IPS-18c (cell line): ENCODE results near the gene ATP11A.

Experiments used
- H3K4me3 ChIP-seq: 2 replicates; pipeline ENCODE4 v1.7.0; 2013; ENCODE audit warnings: low read depth, mild to moderate bottlenecking, low read length, moderate library complexity; ENCODE audit not compliant: insufficient read depth
- H3K9me3 ChIP-seq: one replicate; pipeline ENCODE4 v1.6.1; 2013; ENCODE audit warnings: mild to moderate bottlenecking, low read length, moderate library complexity; ENCODE audit not compliant: control insufficient read depth, insufficient read depth

ATP11A gene

DNA sequence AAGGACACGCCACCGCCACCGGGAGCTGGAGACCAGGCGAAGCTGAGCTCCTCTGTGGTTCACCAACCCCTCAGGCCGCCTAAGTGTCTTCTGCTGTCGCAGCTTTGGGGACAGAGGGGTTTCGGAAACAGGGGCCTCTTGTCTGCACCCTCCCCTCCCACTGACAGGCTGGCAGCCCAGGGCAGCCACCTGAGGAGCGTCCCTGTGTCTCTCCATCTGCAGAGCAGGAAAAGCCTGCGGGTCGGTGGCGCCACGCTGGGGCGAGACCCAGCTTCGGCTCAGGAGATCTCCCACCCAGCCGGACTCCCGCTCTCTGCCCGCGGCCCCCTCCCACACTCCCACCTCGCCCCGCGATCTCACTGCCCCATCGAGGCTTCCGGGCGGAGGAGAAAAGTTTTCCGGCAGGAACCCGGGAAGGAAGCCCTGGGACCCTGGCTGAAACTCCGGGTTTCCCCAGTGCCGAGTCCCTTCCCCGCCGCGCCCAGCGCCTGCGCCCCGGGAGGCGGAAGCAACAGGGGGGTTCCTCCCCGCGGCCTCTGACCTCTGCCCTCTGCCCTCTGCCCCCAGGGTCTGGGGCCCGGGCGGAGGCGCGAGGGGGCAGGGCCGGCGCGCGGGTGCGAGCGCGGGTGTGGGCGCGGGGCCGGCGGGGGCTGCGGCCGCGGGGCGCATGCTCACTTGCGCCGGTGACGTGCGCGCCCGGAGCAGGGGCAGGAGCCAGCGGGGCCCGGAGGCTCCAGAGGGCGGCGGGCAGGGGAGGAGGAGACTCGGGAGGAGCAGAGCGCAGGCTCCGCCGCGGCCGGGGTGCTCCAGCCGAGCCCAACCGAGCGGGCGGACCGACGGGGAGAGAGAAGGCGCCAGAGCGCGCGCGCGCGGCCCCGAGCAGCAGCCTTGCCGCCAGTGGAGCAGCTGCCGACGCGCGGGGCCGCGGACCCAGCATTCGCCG is at the start of gene ATP11A:
Gene ATP11A (plus strand): TSS at position 736 of the 943 bp plus-strand sequence. CDS start 379 bp downstream, outside the sequence.
- Histone ChIP-seq H3K4me3 (peak within 1 kb of the TSS; percentile 77), H3K9me3 (no peaks in the 10 kb centered on the region)

DNA sequence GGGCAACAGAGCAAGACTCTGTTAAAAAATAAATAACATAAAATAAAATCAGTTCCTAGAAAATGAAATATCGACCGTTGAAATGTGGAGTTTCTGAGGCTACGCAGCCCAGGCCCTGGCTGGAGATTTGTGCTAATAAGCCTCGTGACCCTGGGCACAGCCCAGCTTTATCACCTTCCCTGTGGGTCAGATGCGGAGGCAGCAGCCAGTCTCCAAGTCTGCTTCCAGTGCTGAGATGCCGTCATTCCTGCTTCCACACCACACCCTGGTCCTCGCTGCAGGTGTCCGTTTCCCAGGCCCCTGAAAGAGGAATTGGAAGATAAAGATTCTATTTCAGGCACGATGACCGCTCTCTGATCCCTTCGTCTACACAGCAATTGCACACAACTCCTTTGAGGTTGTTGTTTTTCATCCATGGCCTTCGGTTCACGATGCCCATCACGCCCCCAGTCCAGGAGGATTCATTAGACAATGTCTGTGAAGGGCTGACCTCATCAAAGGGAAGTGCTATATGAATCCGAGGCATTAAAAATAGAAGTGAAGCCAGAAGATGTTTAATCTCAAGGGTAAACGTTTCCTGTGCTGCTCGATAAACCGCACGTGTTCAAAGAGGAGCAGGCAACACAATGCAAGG is 48.3 kb upstream of the ATP11A start:
- Histone ChIP-seq H3K9me3 (peaks cover 2% of the 10 kb centered on the region), H3K4me3 (no peak overlapping the region)

DNA sequence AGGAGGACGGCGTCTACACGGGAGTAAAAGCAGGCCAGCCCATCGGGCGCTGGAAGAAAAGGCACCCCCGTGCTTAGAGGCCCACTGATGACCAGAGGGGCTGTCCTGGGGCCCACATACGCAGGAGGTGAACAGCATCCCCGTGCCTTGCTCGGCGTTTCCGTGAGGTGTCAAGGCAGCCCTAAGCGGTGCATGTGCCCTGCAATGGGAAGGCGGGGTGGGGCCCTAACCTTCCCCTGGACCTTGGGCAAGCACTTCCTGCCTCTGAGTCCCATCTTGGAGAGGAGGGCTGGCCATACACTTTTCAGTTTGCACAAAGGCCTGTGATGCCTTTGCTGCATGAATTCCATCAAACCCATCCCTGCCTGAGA is 47.8 kb upstream of the ATP11A start:
- Histone ChIP-seq H3K4me3 (no peak overlapping the region), H3K9me3 (peaks cover 2% of the 10 kb centered on the region)

DNA sequence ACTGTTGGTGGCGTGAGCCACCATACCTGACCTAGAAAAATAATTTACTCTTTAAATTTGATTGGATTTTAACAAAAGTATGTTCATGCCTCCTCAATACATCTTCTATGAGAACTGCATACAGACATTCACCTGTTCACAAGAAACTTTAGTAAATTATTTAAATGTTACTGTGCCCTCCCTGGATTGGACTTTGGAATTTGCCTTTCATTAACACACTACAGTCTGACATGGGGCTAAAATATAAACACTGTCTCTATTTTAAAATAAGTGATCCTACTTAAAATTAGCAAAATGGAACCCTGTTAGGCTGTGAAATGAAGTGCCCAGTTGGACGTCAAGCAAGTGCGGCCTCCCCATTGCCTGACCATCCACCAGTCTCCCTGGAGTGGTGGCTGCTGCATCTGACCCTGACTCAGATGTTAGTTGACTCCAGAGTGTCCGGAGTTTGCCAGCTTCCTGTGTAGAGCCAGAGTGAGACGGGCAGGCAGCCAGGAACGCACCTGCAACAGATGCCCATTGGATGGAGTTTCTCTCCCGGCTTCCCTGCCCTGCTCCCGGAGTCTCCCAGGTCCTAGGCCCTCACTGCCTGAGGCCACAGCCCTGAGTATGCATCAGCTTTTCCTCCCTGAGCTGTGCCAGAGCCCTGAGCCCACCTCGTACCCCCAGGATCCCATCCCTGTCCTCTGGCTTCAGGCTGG is 45.9 kb upstream of the ATP11A start:
- Histone ChIP-seq H3K4me3 (no peak overlapping the region), H3K9me3 (peaks cover 2% of the 10 kb centered on the region)

DNA sequence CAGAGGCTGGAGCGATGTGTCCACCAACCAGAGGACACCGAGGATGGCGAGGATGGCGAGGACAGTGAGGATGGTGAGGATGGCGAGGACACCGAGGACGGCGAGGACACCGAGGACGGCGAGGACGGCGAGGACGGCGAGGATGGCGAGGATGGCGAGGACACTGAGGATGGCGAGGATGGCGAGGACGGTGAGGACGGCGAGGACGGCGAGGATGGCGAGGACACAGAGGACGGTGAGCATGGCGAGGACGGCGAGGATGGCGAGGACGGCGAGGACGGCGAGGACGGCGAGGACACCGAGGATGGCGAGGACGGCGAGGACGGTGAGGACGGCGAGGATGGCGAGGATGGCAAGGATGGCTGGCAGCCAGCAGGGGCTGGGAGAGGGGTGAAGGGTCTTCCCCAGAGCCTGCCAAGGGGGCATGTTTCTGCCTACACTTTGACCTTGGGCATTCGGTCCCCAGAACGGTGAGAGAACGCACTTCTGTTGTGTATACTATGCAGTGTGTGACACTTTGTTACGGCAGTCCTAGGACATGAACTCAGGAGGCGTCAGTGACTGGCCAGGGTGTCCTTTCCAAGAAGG is 44.4 kb upstream of the ATP11A start:
- Histone ChIP-seq H3K4me3 (no peak overlapping the region), H3K9me3 (peaks cover 2% of the 10 kb centered on the region)

DNA sequence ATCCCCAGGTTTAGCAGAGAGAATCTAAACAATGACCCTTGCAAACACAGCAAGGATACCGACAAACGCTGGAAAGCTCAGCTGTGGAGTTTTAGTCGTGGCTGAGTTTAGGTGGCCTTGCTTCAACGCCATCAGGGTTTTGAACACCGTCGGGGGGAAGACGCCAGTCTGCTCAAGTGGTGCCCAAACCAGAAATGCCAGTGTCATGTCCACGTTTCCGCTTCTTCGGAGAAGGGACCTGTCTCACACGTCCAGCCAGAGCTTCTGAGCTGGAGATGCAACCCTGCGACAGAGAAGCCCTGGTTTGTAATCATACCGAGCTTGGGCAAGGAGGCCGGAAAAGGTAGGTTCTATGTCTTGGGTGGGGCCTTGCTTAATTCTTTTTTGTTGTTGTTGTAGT is 42.6 kb upstream of the ATP11A start:
- H3K9me3 ChIP-seq: peaks cover 2% of the 10 kb centered on the region
- no peak overlapping the region for H3K4me3 ChIP-seq

DNA sequence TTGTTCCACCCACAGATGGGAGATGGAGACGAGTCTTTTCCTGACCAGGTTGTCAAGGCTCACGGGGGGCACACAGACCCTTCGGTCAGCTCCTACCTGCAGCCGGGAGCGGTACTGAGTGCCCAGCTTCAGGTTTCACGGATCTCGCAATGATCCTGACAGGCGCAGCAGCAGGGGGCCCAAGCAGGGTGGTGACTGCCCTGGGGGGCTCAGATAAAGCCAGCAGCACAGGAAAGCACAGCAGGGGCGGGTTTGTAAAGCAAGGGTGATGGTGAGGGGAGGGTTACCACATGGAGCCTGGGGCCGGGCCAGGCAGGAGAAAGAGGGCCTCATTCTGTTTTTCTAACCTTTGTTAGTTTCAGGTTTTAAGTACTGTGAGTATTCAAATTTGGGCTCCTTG is 41.7 kb upstream of the ATP11A start:
- Histone ChIP-seq H3K4me3 (no peak overlapping the region), H3K9me3 (peaks cover 2% of the 10 kb centered on the region)

DNA sequence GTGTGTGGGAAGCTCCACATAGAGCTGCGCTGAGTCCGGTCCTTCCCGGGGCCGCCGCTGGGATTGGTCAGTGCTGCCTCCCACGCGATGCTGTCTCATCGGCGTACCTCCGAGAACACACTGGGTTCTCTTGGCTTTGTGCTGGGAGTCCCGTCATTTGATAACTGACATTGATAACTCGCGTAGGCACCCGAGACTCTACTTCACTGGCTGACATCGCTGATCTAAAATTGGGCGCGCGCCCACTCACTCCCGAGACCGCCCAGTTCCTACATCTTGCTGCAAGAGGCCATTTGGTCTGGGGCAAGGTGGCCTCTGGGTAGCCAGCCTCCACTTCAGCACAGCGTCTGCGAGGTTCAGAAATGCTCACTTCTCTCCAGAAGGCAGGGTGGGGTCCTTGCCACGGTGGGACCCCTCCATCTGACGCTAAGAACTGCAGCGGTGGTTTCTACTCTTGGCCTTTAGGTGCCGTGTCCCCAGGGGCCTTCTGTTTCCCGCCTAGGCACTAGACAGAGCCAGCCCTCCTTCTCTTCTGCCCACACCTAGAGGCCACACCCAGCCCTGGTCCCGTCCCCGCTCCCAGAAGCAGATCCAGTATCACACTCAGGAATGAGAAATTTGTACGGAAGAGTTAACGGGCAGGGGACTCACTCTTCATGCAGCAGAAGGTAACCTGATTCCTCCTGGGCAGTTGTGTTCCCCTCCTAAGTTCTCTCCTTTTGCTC is 40.7 kb upstream of the ATP11A start:
- H3K4me3 ChIP-seq: no peak overlapping the region

DNA sequence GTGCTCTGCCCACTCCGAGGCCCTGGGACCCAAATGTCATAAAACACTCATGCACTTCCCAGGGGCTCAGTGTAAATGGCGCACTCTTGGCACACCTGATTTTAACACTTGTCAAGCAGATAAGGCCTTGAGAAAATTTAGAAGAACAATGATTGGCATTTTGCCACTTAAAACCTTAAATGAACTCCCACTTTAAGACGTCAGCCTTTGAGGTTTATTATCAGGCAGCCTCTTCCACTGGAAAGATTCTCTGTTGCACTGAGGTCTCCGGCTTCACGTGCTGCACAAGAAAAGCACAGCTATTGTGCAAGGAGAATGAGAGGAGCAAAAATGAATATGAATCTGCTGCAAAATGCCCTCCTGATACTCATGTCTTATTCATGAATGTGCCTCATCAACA is 38.5 kb upstream of the ATP11A start:
- Histone ChIP-seq H3K9me3 (no peaks in the 10 kb centered on the region), H3K4me3 (no peak overlapping the region)

More for the DNA sequence above, 40.7 kb upstream of the ATP11A start:
- H3K9me3 ChIP-seq: peaks cover 2% of the 10 kb centered on the region

DNA sequence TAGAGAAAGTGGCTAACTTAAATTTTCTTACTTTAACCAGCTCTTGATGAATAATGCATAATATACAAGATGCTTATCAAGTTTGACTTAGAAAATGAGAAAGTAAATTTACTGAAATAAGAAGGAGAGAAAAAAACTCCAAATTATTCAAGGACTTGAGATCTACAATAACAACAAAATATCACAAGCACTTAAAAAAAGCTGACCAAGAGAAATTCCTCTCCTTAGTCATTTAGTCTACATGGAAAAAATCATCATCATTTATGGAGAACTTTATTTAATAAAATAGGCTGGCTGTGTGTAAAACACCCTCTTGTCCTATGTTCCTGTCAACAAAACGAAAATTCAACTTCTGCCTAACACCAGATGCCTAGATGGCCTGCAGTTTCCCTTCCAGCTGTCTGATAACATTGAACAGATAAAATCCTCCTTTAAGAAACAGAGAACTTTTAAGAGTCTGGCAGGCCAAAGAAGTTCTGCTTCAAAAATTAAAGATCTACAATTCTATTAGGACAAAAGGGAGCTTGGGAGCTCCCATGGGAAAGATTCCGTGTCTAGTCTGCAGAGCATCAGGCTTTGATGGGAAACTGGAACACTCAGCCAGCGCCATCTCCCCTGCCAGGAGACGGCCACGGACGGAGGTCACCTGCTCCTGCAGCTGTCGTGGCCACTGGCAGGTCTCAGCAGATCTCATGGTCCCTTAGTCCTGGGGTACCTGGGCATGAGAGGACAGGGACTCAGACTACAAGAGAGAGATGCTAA is 37.9 kb upstream of the ATP11A start:
- no peaks in the 10 kb centered on the region for H3K9me3 ChIP-seq
- H3K4me3 ChIP-seq: no peak overlapping the region

DNA sequence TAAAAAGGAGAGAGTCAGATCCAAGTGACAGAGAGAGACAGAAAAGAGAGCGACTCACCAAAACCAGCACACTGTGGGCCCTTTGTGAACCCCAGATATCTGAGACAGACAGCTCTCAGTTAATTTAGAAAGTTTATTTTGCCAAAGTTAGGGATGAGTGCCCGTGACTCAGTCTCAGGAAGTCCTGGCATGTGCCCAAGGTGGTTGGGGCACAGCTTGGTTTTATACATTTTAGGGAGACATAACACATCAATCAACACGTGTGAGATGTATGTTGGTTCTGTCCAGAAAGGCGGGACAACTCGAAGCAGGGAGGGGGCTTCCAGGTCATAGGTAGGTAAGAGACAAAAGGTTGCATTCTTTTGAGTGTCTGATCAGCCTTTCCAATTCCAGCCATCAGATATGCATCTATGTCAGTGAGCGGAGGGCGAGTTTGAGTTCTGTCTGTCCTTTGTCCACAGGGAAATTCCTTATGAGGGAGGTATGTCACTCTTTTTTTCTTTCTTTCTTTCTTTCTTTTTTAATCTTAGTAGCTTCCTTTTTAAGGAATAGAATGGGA is 37.2 kb upstream of the ATP11A start:
- no peaks in the 10 kb centered on the region for H3K9me3 ChIP-seq
- no peak overlapping the region for H3K4me3 ChIP-seq

DNA sequence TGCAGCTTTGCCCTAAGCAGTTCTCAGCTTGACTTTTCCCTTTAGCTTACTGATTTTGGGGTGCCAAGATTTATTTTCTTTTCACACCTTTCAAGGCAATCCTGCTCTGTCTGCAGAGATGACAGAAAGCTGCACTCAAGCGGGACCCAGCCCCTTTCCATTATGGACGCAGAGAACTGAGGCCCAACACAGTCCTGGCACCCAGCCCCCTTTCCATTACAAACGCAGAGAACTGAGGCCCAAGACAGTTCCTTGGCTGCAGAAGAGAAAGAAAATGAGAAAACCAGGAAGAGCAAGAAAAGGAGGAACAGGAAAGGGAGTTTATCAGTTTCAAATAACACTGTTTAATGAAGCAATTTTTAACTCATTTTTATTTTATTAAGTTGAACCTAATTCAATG is 36.8 kb upstream of the ATP11A start:
- Histone ChIP-seq H3K9me3 (no peaks in the 10 kb centered on the region), H3K4me3 (no peak overlapping the region)

DNA sequence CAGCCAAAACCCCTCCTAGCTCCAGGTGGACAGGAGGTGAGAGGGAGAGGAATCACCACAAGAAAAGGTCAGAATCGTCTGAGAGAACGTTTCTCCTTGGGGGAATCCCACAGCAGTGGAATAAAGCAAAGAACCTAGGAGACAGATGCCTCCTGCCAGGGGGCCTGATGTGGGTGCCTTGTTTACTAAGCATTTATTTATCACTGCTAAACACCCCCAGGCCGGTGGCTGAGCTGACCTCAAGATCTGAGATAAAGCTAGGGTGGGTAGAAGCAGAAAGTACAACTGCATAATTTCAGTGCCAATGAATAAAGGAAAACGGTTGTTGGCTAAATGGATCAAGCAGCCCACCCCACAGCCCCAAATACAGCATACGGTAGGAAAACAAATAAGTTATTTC is 33.9 kb upstream of the ATP11A start:
- Histone ChIP-seq H3K9me3 (no peaks in the 10 kb centered on the region), H3K4me3 (no peak overlapping the region)

DNA sequence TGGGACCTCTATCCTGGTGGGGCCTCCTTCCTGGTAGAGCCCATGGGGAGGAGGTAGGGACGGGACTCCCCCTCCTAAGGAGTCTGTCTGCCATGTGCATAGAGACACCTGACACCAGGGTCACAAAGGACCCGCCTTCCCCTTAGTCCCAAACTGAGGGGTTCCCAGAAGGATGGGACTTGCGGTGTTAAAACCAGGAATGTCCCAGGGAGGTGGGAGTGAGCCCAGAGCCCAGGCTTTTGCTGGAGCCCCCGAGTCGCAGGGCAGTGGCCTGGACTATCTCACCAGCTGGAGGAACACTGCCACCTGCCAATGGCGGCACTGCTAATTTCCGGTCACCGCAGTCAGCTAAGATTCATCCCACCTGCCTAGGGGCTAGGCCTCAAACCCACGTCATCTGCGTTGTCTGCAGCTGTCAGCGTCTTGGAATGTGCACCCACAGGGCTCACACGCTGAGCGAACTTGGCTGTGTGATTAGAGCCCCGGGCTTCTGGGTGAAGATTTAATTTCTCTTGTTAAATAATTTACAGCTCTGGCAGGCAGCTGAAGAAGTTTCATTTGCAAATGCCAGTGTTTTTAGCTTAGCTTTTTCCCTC is 31.9 kb upstream of the ATP11A start:
- no peaks in the 10 kb centered on the region for H3K9me3 ChIP-seq

DNA sequence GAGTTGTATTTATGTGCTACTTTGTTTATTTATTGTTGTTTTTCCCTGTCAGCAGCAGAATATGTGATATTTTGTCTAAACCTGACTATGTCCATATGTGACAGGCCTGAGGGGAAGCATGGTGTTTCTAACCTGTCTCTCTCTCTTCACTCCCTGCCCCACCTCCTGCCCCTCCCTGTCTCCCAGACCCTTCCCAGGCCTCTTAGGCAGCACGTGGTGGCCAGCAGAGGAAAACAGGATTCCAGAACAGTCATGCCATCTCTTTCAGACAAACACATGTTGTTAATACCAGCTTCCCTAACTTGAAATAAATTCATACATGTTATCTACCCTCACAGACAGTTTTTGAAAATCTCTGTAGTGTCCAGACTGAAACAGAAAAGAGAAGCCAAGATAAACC is 31.0 kb upstream of the ATP11A start:
- no peak overlapping the region for H3K4me3 ChIP-seq

More for the DNA sequence above, 31.9 kb upstream of the ATP11A start:
- no peak overlapping the region for H3K4me3 ChIP-seq

DNA sequence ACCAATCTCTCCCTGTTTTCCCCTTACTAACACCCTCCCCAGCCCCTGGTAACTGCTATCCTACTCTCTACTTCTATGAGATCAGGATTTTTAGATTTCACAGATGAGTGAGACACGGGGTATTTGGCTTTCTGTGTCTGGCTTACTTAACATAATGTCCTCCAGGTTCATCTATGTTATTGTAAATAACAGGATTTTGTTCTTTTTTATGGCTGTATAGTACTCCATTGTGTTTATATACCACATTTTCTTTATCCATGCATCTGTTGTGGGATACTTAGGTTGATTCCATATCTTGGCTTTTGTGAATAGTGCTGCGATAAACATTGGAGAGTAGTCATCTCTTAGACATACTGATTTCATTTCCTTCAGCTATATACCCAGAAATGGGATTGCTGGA is 28.5 kb upstream of the ATP11A start:
- H3K4me3 ChIP-seq: no peak overlapping the region
- H3K9me3 ChIP-seq: no peaks in the 10 kb centered on the region

More for the DNA sequence above, 31.0 kb upstream of the ATP11A start:
- no peaks in the 10 kb centered on the region for H3K9me3 ChIP-seq
